Measurements from ENCODE around the gene AMD1. TPM values are rescaled to one million over a fixed set of nuclear protein-coding genes. Genes with fewer than 3 reads are reported as not detected.
A peak's percentile ranks its signal among the peaks of the same experiment; 100 is the strongest.

Gene AMD1
- total and polyA plus RNA-seq, 8 donors, result 11.3 to 30.1 (median 24.5) TPM

GRCh38 chr6:110864824-110865223 is 9.8 kb upstream of the AMD1 start:
- intact Hi-C loops (cut with DNase I), result no loop called here
- WGBS, 2 donors, result 41 to 54% methylated on average over 2 of the region's 2 CpGs
- H3K9me3 ChIP-seq, result no peaks in the 10 kb centered on the region
- H3K27me3 ChIP-seq, result no peaks in the 10 kb centered on the region
- FAIRE-seq, result no peak
- DNase-seq, result no peak
- ATAC-seq, result no peak
- H3K36me3 ChIP-seq, result no peaks in the 10 kb centered on the region
- no peak overlapping the region for H3K4me3 ChIP-seq
- no peak for TF ChIP-seq CTCF (IDR thresholded peaks at IDR 0.05)
- no peak overlapping the region for H3K27ac ChIP-seq
- H3K4me1 ChIP-seq, result no peaks in the 10 kb centered on the region

- 0 to 1% methylated on average over 36 to 60 of the region's 60 CpGs for WGBS, 2 donors
- Histone ChIP-seq H3K27ac (peak overlapping the region; percentile 86 to 92 (median 90)), H3K36me3 (no peaks in the 10 kb centered on the region), H3K4me3 (peak overlapping the region; percentile 91 to 94 (median 92)), H3K4me1 (peaks cover 7 to 31% (median 25%) of the 10 kb centered on the region in 3 donors), H3K27me3 (no peaks in the 10 kb centered on the region), H3K9me3 (no peaks in the 10 kb centered on the region)
- intact Hi-C loops (cut with DNase I), result no loop called here
- ATAC-seq (peak; percentile 62 to 71 (median 68)), DNase-seq (peak in 4 of 6 donors; percentile 53 to 85 (median 68)), FAIRE-seq (no peak)
- TF ChIP-seq CTCF (IDR thresholded peaks at IDR 0.05), result no peak
Measured at GRCh38 chr6:110874880-110875547, 429 bp downstream of the AMD1 start.

- Histone ChIP-seq H3K36me3 (no peaks in the 10 kb centered on the region), H3K27me3 (no peaks in the 10 kb centered on the region), H3K9me3 (no peaks in the 10 kb centered on the region), H3K27ac (peak overlapping the region; percentile 86 to 92 (median 90)), H3K4me3 (peak overlapping the region; percentile 91 to 94 (median 92)), H3K4me1 (peaks cover 7 to 35% (median 27%) of the 10 kb centered on the region in 3 donors)
- ATAC-seq (peak; percentile 24 to 52 (median 36)), DNase-seq (peak; percentile 61 to 89 (median 68)), FAIRE-seq (no peak)
- no peak for TF ChIP-seq CTCF (IDR thresholded peaks at IDR 0.05)
- intact Hi-C loops (cut with DNase I), result no loop called here
- WGBS, 2 donors, result 0 to 1% methylated on average over 47 to 61 of the region's 61 CpGs
Measured at GRCh38 chr6:110875548-110876169, 1.1 kb downstream of the AMD1 start.

GRCh38 chr6:110876170-110876773 is 1.7 kb downstream of the AMD1 start:
- ATAC-seq, result peak; percentile 66 to 79 (median 74)
- Histone ChIP-seq H3K27me3 (no peaks in the 10 kb centered on the region), H3K4me3 (peak overlapping the region; percentile 91 to 94 (median 92)), H3K36me3 (no peaks in the 10 kb centered on the region), H3K27ac (peak overlapping the region; percentile 86 to 92 (median 90)), H3K4me1 (peaks cover 7 to 35% (median 27%) of the 10 kb centered on the region in 3 donors), H3K9me3 (no peaks in the 10 kb centered on the region)
- no peak for FAIRE-seq
- DNase-seq, result peak; percentile 79 to 90 (median 86)
- 0% methylated on average over 29 of the region's 29 CpGs for whole genome bisulfite sequencing, 2 donors
- no peak for TF ChIP-seq CTCF (IDR thresholded peaks at IDR 0.05)
- intact Hi-C loops (cut with DNase I), result no loop called here

Data from pancreas (tissue), 10 donors.